GM18870 (cell line): ENCODE measurements around the gene TEAD1.

Source experiments
- ATAC-seq: cut with Tn5 transposase; IDR thresholded peaks from one replicate; pipeline ENCODE4 v1.9.1; 2021; ENCODE audit warnings: moderate library complexity; ENCODE audit not compliant: unreplicated experiment

Gene TEAD1

GRCh38 chr11:12827929-12828812 lies 153.9 kb downstream of the TEAD1 start:
- peak; percentile 75 for ATAC-seq

GRCh38 chr11:12829131-12829530 lies 154.9 kb downstream of the TEAD1 start:
- no peak for ATAC-seq

DNA sequence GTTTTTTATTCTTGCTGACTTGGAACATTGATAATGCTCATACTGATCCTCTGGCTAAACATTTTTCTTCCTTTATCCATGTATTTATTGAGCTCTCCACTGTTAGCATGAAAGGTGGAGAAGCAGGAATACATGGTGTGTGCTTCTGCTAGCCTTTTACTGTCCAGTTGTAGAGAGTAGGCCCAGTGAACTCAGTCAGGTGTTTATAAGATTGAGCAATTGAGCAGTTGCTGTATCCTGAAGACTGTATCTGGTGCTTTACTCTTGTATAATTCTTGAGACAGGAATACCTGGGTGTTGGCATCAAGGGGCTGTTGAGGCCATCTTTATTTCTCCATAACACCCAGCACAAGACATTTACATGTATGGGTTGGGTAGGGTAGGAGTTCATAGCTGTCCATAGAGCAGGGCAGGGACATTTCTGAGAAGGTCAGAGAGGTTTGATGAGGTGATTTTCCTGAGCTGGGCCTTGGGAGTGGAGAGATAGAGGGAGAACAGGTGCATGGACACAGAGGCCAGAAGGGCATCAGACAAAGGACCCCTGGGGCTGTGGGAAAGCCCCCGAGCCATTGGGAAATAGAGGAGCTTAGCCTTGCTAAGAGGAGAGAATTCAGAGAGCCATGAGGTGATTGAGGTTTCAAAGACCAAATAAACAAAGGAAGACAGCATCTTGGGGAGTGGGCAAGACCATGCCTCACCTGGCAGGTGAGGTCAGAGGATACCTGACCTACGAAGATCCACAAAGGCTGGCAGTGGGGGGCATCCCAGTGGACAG lies 155.5 kb downstream of the TEAD1 start:
- no peak for ATAC-seq

DNA sequence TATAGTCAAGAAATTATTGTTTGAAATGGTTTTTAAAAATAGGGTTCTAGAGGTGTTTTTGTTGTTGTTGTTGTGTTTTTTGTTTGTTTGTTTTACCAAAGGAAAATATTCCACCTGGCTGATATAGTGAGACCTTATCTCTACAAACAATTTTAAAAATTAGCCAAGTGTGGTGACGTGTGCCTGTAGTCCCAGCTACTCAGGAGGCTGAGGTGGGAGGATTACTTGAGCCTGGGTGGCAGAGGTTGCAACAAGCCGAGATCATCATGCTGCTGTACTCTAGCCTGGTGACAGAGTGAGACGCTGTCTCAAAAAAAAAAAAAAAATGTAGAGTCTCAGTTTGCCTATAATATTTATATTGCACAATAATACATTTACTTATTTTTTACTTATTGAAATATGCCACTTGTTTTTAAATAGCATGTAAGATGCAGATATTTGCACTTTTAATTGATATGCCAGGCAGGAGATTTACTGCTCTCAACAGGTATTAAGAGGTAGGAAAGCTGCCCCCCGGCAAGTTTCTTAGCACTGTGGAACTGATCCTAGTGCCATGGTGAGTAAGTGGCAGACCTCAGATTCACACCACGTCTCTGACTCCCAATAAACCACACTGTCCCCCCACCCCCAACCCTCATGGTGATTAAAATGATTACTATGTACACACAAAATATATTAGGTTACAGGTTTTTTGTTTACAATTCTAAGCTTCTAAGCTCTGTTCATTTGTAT lies 157.4 kb downstream of the TEAD1 start:
- ATAC-seq, result no peak

- ATAC-seq, result no peak
Measured at GRCh38 chr11:12832480-12833224, 158.4 kb downstream of the TEAD1 start.

DNA sequence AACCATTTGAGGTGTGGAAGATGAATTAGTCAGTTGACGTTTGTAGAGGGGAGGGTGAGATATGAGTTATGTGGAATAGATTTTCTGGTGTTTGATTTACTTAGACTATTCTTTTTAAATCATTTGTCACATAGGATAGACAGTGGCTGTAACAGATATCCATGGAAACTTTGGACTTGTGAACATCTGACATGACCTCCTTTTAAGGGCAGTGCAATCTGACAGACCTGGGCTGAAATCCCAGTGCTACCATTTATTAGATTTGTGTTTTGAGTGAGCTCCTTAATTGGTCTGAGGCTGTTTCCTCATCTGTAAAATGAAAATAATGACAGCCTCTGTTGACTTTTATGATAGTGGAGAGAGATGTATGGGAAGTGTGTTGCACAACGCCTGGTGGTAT lies 159.9 kb downstream of the TEAD1 start:
- ATAC-seq, result no peak

GRCh38 chr11:12834630-12835029 lies 160.4 kb downstream of the TEAD1 start:
- no peak for ATAC-seq

DNA sequence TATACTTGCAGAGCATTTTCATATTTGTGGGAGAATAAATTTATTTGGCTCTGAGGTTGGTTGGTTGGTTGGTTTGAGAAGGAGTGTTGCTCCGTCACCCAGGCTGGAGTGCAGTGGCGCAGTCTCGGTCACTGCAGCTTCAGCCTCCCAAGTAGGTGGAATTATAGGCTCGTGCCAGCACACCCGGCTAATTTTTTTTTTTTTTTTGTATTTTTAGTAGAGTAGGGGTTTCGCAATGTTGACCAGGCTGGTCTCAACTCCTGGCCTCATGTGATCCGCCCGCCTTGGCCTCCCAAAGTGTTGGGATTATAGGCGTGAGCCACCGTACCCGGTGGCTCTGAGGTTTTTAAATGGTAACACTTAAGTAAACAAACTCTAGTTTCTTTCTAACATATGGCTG lies 161.1 kb downstream of the TEAD1 start:
- no peak for ATAC-seq

DNA sequence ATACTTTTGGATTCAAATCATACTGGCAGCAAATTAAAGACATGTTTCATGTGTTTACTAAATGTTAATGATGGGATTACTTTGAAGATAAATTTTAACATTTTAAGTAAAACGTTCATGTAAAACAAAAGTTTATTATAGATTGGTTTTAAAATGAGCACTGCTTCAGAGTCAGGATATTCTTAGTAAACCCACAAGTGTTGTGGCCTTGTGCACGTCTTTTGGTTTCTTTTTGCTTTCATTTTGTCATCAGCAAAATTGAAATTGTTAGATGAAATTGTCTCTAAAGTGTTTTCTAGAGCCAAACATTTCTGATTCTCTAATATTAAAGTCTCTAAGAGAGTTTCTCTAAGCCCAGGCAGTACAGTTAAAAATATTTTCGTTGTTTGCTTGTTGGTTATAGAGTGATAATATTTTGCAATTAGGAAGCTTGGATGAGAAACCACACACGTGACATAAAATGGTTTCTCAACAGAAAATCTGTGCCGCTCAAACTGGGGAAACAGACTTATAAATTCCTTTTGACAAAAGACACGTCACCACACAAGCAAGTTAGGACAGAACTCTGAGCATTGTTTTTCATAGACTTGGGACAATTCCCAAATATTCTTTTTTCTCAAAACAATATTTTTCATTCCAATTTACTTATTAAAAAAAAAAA lies 164.4 kb downstream of the TEAD1 start:
- ATAC-seq, result no peak

DNA sequence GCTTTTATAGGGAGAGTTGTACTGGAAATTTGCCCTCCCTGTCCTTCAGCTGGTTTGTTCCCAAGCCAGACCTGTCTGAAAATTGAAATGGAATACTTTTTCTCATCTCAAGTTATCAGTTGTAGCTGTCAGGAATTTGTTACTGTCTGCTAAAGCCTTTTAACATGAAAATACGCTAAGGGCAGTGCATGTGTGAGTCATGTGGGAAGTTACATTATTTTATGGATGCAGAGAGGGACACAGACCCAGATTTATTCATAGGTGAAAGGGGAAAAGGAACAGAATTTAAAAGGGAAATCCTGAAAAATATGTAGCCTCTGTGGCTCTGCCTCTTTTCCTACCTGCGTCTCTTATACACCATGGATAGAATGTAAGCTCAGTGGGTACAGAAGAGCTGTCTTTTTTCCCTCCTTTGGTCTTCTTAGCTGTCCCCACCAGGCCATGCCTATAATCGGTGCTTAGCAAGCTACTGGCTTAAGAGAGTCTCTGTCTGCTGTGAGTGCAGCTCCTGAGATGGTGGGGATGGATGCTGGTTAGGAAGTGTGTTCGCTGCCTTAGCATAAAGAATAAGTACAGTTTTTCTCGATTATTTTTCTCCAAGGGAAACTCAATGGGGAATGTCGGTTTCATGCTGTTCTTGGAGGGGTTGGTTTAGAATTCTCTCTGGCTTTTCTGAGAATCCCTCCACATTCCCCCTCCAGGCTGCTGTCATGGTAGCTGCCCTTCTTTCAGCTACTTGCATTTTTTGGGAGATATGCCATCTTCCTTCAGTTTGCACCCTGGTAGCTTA lies 166.8 kb downstream of the TEAD1 start:
- no peak for ATAC-seq

DNA sequence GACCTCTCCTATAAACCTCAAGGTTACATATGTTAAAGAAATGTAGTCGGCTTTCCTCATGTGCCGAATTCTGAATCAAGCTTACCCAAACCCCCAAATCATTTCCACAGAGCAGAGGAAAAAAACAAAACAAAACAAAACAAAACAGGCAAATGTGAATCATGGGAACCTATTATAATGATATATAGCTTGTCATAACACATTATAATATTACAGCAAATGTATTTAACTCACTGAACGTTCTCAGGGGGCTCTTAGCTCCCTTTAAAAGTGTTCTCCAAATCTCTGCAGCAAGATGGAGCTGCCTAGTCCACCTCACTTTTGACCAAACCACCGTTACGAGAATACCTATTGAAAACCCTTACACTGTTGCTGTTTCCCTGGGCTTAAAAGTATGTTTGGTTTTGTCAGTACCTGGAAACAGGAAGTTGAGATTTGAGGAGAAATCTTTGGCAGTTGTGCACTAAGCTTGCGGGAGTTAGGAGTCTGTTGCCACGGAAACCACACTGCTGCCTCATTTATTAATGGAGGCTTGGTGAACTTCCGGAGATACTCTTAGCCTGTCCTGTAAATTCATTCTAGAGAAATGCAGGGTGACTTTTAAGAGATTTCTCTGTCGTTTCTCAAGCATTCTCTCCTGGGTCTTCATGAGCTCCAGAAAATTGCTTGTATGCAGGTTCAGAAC lies 167.9 kb downstream of the TEAD1 start:
- ATAC-seq, result no peak

DNA sequence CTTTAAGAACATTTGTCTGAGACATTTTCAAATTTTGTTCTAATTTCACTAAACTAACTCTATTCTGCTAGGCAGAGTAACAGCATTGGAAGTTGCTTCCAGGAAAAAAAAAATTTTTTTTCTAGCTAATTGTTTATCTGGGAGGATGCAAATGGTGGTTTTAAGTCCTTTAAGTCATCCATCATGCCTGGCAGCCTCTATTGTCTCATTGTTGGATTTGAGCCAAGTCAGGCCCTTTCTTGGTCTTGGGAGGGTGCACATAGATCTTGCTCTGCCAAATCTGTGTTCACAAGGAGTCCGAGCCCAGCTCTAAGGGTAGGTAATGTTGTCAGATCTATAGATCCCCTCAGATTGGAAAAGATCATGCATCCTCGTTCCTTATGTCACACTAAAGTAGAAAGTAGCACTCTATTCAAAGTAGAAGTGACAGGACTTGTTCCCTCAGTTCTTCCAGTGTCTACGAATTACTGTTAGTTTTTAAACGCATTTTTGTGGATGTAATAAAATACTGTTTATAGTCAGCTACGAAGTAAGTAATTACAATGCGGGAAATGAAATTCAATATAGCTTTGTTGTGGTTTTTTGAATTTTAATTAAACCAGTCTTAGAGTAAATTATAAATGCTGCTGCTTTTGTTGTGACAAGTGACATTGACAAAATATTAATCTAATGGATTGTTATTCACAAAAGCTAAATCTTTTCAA lies 168.9 kb downstream of the TEAD1 start:
- ATAC-seq, result no peak

- no peak for ATAC-seq
Measured at GRCh38 chr11:12845163-12845562, 170.9 kb downstream of the TEAD1 start.

DNA sequence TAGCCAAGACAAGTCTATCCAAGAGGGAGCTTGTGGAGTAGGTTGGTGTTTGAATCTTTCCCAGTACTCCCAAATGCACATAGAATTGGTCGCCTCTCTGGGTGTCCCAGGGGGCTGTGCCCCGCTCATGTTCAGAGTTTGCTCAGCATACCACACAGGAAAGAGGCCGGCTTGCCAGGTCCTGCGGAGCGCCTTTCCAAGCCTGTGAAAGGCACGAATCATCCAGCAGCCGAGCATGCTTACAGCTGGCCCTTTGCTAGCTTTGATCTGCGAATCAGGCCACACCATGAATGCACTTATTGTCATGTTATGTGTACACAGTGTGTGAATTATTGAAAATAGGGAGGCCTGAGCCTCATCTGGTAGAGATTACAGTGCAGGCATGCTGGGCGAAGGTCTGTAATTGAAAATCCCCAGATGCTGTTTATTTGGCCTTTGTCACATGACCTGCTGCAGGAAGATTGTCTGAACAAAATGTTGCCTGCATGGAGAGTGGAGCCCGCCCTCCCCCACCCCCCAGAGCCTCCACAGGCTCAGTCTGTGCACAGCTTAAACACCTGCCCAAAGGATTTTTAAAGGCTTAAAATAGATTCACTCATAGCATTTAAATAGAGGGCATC lies 171.6 kb downstream of the TEAD1 start:
- no peak for ATAC-seq

DNA sequence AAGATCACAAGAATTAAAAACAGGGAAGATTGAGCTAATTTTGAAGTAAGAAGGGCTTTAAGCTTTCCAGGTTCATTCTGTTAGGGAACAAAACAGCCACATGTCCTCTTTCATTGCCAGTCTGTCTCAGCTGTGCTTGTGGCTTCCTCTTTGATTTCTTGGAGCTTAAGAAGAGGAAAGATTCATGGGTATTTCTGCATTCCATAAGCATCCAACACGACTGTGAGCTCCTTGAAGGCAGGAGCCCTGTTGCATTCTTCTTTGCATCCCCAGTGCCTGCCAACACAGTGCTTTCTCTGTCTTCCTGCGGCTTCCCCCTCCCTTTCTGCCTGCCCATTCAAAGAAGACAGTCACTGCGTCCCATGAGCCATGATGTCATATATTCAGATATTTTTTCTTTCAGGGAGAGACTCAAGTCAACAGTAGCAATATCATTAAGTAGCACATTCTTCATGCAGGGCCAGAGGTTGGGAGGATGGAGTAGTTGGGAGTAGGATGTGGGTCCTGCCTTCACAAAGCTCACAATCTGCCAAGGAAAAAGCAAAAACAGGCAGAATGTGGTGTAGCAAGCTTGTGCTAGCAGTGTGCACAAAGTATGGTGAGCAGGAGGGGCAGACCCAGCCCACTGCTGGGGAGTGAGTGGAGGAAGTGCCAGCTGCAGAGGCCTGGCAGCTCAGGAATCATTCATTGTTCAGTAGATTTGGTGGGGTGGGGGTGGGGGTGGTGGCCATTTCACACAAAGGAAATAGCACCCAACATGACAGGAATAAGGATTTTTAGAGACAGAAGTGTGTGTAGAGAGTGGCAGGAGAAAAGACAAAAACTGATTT lies 172.8 kb downstream of the TEAD1 start:
- ATAC-seq, result no peak

DNA sequence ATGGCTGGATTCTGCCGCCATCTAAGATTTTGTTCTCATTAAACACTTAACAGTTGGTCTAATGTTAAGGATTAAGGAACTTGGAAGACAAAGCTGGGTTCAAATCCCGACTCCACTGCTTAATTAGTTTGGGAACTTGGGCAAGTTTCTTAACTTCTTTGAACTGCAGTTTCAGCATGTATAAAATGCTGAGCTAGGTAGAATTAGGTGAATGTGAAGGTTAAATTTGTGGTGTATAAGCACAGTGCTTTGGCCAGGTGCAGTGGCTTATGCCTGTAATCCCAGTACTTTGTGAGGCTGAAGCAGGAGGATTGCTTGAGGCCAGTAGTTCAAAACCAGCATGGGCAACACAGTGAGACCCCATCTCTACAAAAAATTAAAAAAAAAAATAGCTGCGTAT lies 174.2 kb downstream of the TEAD1 start:
- no peak for ATAC-seq

GRCh38 chr11:12853325-12853651 lies 179.1 kb downstream of the TEAD1 start:
- no peak for ATAC-seq
